Fibroblast of mammary gland (primary cell): ENCODE data around the gene CARS2.

Source experiments
- DNase-seq: peaks from one replicate; pipeline ENCODE4 v3.0.0-alpha.2; 2010; ENCODE audit warnings: low read depth
- H3K4me3 ChIP-seq: 2 replicates; pipeline ENCODE4 v1.5.1; 2011; ENCODE audit warnings: low read depth, mild to moderate bottlenecking, low read length, moderate library complexity; ENCODE audit not compliant: control insufficient read depth
- TF ChIP-seq, protein P1 (sequence below): conservative IDR thresholded peaks from 2 replicates; pipeline ENCODE4 v1.5.1; 2011; ENCODE audit warnings: low read depth, low read length, inconsistent platforms; ENCODE audit not compliant: control insufficient read depth, insufficient read depth

The CARS2 gene

GRCh38 chr13:110669036-110669435 is 36.9 kb downstream of the CARS2 start:
- TF ChIP-seq, protein P1, sequence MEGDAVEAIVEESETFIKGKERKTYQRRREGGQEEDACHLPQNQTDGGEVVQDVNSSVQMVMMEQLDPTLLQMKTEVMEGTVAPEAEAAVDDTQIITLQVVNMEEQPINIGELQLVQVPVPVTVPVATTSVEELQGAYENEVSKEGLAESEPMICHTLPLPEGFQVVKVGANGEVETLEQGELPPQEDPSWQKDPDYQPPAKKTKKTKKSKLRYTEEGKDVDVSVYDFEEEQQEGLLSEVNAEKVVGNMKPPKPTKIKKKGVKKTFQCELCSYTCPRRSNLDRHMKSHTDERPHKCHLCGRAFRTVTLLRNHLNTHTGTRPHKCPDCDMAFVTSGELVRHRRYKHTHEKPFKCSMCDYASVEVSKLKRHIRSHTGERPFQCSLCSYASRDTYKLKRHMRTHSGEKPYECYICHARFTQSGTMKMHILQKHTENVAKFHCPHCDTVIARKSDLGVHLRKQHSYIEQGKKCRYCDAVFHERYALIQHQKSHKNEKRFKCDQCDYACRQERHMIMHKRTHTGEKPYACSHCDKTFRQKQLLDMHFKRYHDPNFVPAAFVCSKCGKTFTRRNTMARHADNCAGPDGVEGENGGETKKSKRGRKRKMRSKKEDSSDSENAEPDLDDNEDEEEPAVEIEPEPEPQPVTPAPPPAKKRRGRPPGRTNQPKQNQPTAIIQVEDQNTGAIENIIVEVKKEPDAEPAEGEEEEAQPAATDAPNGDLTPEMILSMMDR, result no peak
- DNase-seq, result no peak

GRCh38 chr13:110666255-110666533 is 39.7 kb downstream of the CARS2 start:
- no peak overlapping the region for H3K4me3 ChIP-seq
- DNase-seq, result no peak
- TF ChIP-seq, protein P1, result no peak

More at GRCh38 chr13:110669036-110669435, 36.9 kb downstream of the CARS2 start:
- H3K4me3 ChIP-seq, result no peak overlapping the region

GRCh38 chr13:110665491-110666254 is 40.2 kb downstream of the CARS2 start:
- TF ChIP-seq, protein P1, result no peak
- DNase-seq, result no peak
- no peak overlapping the region for H3K4me3 ChIP-seq

- TF ChIP-seq, protein P1, result no peak
- no peak for DNase-seq
- H3K4me3 ChIP-seq, result no peak overlapping the region
These were observed 41.2 kb downstream of the CARS2 start for GRCh38 chr13:110664673-110665072.

GRCh38 chr13:110664041-110664440 is 41.9 kb downstream of the CARS2 start:
- DNase-seq, result no peak
- TF ChIP-seq, protein P1, result no peak
- H3K4me3 ChIP-seq, result no peak overlapping the region

- H3K4me3 ChIP-seq, result no peak overlapping the region
- DNase-seq, result no peak
- TF ChIP-seq, protein P1, result no peak
These were observed 42.4 kb downstream of the CARS2 start for GRCh38 chr13:110663491-110663890.
